Calu3 (cell line): Measurements from ENCODE around the gene SPINT3. TPM values are rescaled to one million over a fixed set of nuclear protein-coding genes. Genes with fewer than 3 reads are reported as not detected.

Experiments
- BruUV-seq: library from RNA; stranded (reverse); fragments of 400-500 nt; replicated peaks from 2 replicates; lab custom pipeline; 2021; lab: Mats Ljungman, UMichigan
- CTCF ChIA-PET: fragments of 300-600 bp; sonication (Branson Sonifier 250); formaldehyde crosslinking; loops from one replicate; lab custom pipeline; 2022; ENCODE audit warnings: antibody characterized with exemption; lab: Charles Lee
- DNase-seq: peaks from one replicate; pipeline ENCODE4 v3.0.0; 2022
- H3K27ac Mint-ChIP-seq: one replicate; pipeline ENCODE4 v1.8.0; 2022; ENCODE audit warnings: mixed read lengths; ENCODE audit not compliant: unreplicated experiment
- H3K27me3 Mint-ChIP-seq: one replicate; pipeline ENCODE4 v1.8.0; 2022; ENCODE audit warnings: mixed read lengths; ENCODE audit not compliant: unreplicated experiment
- H3K36me3 Mint-ChIP-seq: one replicate; pipeline ENCODE4 v1.8.0; 2022; ENCODE audit warnings: mild to moderate bottlenecking, moderate library complexity, mixed read lengths; ENCODE audit not compliant: insufficient read depth, unreplicated experiment
- H3K4me1 Mint-ChIP-seq: one replicate; pipeline ENCODE4 v1.8.0; 2022; ENCODE audit warnings: mild to moderate bottlenecking, low read depth, mixed read lengths; ENCODE audit not compliant: unreplicated experiment
- H3K4me3 Mint-ChIP-seq: one replicate; pipeline ENCODE4 v1.8.0; 2022; ENCODE audit warnings: mild to moderate bottlenecking, low read depth, moderate library complexity, mixed read lengths; ENCODE audit not compliant: unreplicated experiment
- H3K9me3 Mint-ChIP-seq: one replicate; pipeline ENCODE4 v1.8.0; 2022; ENCODE audit warnings: low read depth, mixed read lengths; ENCODE audit not compliant: unreplicated experiment
- intact Hi-C: fragments of 100-400 bp; cut with micrococcal nuclease; formaldehyde crosslinking; loops from one replicate; pipeline ENCODE4 v1.10.0; 2022; ENCODE audit not compliant: unreplicated experiment
- total RNA-seq: library from RNA; stranded (reverse); gene quantifications from 2 replicates; pipeline ENCODE4 v1.2.3, GENCODE V29; 2022
- TF ChIP-seq, protein P1 (sequence below): fragments of 200-600 bp; IDR thresholded peaks from one replicate; pipeline ENCODE4 v1.8.0; 2022; ENCODE audit warnings: antibody characterized with exemption; ENCODE audit not compliant: unreplicated experiment

The SPINT3 gene
- total RNA-seq, 1 experiment from 2014 or later = not detected

GRCh38 chr20:45470937-45471336 lies 44.5 kb downstream of the SPINT3 start:
- no peaks in the 10 kb centered on the region for H3K9me3 Mint-ChIP-seq
- no peak for DNase-seq
- peaks cover 24% of the 10 kb centered on the region for H3K36me3 Mint-ChIP-seq
- intact Hi-C loops = no loop called here
- peak overlapping the region; percentile 89 for H3K4me3 Mint-ChIP-seq
- H3K27me3 Mint-ChIP-seq = peaks cover 9% of the 10 kb centered on the region
- H3K4me1 Mint-ChIP-seq = peaks cover 31% of the 10 kb centered on the region
- H3K27ac Mint-ChIP-seq = peak overlapping the region; percentile 2
- CTCF ChIA-PET = interaction anchor here (1.0 to 2.1 kb wide), 5 partner anchors 10 to 148 kb away, joined by 3 to 8 read pairs (median 6); no protein-coding TSS in a partner anchor
- BruUV-seq = no TSS peak
- TF ChIP-seq, protein P1, sequence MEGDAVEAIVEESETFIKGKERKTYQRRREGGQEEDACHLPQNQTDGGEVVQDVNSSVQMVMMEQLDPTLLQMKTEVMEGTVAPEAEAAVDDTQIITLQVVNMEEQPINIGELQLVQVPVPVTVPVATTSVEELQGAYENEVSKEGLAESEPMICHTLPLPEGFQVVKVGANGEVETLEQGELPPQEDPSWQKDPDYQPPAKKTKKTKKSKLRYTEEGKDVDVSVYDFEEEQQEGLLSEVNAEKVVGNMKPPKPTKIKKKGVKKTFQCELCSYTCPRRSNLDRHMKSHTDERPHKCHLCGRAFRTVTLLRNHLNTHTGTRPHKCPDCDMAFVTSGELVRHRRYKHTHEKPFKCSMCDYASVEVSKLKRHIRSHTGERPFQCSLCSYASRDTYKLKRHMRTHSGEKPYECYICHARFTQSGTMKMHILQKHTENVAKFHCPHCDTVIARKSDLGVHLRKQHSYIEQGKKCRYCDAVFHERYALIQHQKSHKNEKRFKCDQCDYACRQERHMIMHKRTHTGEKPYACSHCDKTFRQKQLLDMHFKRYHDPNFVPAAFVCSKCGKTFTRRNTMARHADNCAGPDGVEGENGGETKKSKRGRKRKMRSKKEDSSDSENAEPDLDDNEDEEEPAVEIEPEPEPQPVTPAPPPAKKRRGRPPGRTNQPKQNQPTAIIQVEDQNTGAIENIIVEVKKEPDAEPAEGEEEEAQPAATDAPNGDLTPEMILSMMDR = no peak

- peaks cover 24% of the 10 kb centered on the region for H3K36me3 Mint-ChIP-seq
- peaks cover 9% of the 10 kb centered on the region for H3K27me3 Mint-ChIP-seq
- peak; percentile 81 for DNase-seq
- intact Hi-C loops = no loop called here
- peak overlapping the region; percentile 89 for H3K4me3 Mint-ChIP-seq
- peaks cover 31% of the 10 kb centered on the region for H3K4me1 Mint-ChIP-seq
- no TSS peak for BruUV-seq
- TF ChIP-seq, protein P1 = no peak
- CTCF ChIA-PET = interaction anchor here (0.6 to 2.1 kb wide), 8 partner anchors 11 to 147 kb away, joined by 3 to 8 read pairs (median 6); no protein-coding TSS in a partner anchor
- H3K27ac Mint-ChIP-seq = peak overlapping the region; percentile 46
- no peaks in the 10 kb centered on the region for H3K9me3 Mint-ChIP-seq
Measured at GRCh38 chr20:45470262-45470931, 45.0 kb downstream of the SPINT3 start.

GRCh38 chr20:45469336-45470261 lies 45.8 kb downstream of the SPINT3 start, which contains the start of gene WFDC2:
TSS of gene WFDC2 (plus strand) at chr20:45469753. CDS start at chr20:45469782, 29 bp downstream.
- peaks cover 31% of the 10 kb centered on the region for H3K4me1 Mint-ChIP-seq
- H3K27ac Mint-ChIP-seq = peak within 1 kb of the TSS; percentile 46
- peaks cover 24% of the 10 kb centered on the region for H3K36me3 Mint-ChIP-seq
- BruUV-seq = no TSS peak
- H3K4me3 Mint-ChIP-seq = peak within 1 kb of the TSS; percentile 89
- DNase-seq = peak; percentile 83
- H3K9me3 Mint-ChIP-seq = no peaks in the 10 kb centered on the region
- intact Hi-C loops = loop anchor here (5.0 kb wide), 1 partner anchor 303 kb away; no protein-coding TSS in a partner anchor
- CTCF ChIA-PET = interaction anchor here (0.6 to 2.1 kb wide), 8 partner anchors 10 to 160 kb away, joined by 3 to 8 read pairs (median 5); partner anchors contain the start of gene WFDC10A
- TF ChIP-seq, protein P1 = peak; percentile 40
- peaks cover 9% of the 10 kb centered on the region for H3K27me3 Mint-ChIP-seq

DNA sequence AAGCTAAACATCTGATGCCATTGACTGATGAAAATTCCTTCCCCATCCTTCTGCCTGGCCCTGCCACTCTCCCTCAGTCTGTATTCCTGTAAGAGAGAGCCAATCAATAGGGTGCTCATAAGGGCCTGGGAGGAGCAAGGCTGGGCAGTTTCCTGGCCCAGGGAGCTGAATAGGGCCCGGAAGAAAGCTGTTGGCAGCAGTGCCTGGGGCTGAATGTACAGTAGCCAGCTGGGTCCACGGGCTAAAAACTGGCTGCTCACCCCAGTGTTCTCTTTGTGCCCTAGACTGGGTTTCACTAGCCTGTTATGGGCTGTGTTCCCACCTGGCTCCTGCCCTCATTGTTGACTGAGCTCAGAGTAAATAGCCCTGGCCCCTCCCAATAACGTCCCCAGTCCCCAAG lies 47.6 kb downstream of the SPINT3 start:
- CTCF ChIA-PET = interaction anchor here (0.8 to 1.5 kb wide), 4 partner anchors 9 to 145 kb away, joined by 3 to 4 read pairs (median 3); no protein-coding TSS in a partner anchor
- no peak overlapping the region for H3K27ac Mint-ChIP-seq
- H3K4me3 Mint-ChIP-seq = no peak overlapping the region
- H3K9me3 Mint-ChIP-seq = no peaks in the 10 kb centered on the region
- intact Hi-C loops = loop anchor here (5.0 kb wide), 1 partner anchor 304 kb away; no protein-coding TSS in a partner anchor
- H3K27me3 Mint-ChIP-seq = no peaks in the 10 kb centered on the region
- BruUV-seq = no TSS peak
- no peak for DNase-seq
- TF ChIP-seq, protein P1 = no peak
- peaks cover 24% of the 10 kb centered on the region for H3K36me3 Mint-ChIP-seq
- peaks cover 24% of the 10 kb centered on the region for H3K4me1 Mint-ChIP-seq
